ENCODE measurements around the gene LACTBL1. TPM values are rescaled to one million over a fixed set of nuclear protein-coding genes. Genes with fewer than 3 reads are reported as not detected.

The LACTBL1 gene
- total and polyA plus RNA-seq, 2 of the 8 experiments (the other 6 are each of a cell fraction or from before 2014, with no cell fraction given), result not detected

DNA sequence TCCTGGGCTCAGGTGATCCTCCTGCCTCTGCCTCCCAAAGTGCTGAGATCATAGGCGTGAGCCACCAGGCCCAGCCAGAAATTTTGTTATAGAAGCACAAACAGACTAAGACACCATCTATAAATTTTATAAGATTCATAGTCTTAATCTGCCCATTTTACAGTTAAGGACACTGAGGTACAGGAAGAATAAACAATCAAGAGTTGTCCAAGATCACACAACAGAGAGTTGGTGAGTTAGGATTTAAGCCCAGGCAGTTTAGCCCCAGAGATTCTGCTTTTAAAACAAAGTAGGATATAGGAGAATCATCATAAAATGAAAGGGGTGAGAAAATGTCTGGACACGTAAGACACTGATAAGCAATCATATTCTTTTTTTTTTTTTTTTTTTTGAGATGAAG, 36.2 kb upstream of the LACTBL1 start (continued):
- TF ChIP-seq, protein P1, sequence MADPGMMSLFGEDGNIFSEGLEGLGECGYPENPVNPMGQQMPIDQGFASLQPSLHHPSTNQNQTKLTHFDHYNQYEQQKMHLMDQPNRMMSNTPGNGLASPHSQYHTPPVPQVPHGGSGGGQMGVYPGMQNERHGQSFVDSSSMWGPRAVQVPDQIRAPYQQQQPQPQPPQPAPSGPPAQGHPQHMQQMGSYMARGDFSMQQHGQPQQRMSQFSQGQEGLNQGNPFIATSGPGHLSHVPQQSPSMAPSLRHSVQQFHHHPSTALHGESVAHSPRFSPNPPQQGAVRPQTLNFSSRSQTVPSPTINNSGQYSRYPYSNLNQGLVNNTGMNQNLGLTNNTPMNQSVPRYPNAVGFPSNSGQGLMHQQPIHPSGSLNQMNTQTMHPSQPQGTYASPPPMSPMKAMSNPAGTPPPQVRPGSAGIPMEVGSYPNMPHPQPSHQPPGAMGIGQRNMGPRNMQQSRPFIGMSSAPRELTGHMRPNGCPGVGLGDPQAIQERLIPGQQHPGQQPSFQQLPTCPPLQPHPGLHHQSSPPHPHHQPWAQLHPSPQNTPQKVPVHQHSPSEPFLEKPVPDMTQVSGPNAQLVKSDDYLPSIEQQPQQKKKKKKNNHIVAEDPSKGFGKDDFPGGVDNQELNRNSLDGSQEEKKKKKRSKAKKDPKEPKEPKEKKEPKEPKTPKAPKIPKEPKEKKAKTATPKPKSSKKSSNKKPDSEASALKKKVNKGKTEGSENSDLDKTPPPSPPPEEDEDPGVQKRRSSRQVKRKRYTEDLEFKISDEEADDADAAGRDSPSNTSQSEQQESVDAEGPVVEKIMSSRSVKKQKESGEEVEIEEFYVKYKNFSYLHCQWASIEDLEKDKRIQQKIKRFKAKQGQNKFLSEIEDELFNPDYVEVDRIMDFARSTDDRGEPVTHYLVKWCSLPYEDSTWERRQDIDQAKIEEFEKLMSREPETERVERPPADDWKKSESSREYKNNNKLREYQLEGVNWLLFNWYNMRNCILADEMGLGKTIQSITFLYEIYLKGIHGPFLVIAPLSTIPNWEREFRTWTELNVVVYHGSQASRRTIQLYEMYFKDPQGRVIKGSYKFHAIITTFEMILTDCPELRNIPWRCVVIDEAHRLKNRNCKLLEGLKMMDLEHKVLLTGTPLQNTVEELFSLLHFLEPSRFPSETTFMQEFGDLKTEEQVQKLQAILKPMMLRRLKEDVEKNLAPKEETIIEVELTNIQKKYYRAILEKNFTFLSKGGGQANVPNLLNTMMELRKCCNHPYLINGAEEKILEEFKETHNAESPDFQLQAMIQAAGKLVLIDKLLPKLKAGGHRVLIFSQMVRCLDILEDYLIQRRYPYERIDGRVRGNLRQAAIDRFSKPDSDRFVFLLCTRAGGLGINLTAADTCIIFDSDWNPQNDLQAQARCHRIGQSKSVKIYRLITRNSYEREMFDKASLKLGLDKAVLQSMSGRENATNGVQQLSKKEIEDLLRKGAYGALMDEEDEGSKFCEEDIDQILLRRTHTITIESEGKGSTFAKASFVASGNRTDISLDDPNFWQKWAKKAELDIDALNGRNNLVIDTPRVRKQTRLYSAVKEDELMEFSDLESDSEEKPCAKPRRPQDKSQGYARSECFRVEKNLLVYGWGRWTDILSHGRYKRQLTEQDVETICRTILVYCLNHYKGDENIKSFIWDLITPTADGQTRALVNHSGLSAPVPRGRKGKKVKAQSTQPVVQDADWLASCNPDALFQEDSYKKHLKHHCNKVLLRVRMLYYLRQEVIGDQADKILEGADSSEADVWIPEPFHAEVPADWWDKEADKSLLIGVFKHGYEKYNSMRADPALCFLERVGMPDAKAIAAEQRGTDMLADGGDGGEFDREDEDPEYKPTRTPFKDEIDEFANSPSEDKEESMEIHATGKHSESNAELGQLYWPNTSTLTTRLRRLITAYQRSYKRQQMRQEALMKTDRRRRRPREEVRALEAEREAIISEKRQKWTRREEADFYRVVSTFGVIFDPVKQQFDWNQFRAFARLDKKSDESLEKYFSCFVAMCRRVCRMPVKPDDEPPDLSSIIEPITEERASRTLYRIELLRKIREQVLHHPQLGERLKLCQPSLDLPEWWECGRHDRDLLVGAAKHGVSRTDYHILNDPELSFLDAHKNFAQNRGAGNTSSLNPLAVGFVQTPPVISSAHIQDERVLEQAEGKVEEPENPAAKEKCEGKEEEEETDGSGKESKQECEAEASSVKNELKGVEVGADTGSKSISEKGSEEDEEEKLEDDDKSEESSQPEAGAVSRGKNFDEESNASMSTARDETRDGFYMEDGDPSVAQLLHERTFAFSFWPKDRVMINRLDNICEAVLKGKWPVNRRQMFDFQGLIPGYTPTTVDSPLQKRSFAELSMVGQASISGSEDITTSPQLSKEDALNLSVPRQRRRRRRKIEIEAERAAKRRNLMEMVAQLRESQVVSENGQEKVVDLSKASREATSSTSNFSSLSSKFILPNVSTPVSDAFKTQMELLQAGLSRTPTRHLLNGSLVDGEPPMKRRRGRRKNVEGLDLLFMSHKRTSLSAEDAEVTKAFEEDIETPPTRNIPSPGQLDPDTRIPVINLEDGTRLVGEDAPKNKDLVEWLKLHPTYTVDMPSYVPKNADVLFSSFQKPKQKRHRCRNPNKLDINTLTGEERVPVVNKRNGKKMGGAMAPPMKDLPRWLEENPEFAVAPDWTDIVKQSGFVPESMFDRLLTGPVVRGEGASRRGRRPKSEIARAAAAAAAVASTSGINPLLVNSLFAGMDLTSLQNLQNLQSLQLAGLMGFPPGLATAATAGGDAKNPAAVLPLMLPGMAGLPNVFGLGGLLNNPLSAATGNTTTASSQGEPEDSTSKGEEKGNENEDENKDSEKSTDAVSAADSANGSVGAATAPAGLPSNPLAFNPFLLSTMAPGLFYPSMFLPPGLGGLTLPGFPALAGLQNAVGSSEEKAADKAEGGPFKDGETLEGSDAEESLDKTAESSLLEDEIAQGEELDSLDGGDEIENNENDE (IDR thresholded peaks at IDR 0.05; ENCODE audit: insufficient replicate concordance, low read length), result no peak
- TF ChIP-seq CEBPB (IDR thresholded peaks at IDR 0.05; ENCODE audit: low read depth, low read length) (no peak), SIN3A (conservative IDR thresholded peaks at IDR 0.05 in 1 of 2, IDR thresholded peaks at IDR 0.05 in 1 of 2; ENCODE audit: low read depth in 1 of 2, low read length in 2 of 2) (no peak), CHD2 (IDR thresholded peaks at IDR 0.05; ENCODE audit: low read length) (no peak), RAD21 (IDR thresholded peaks at IDR 0.05 in 1 of 2, conservative IDR thresholded peaks at IDR 0.05 in 1 of 2; ENCODE audit: low read depth in 2 of 2, low read length in 2 of 2) (no peak), ASH2L (IDR thresholded peaks at IDR 0.05; ENCODE audit: low read length) (no peak), POLR2A (IDR thresholded peaks at IDR 0.05; ENCODE audit: control extremely low read depth in 1 of 2, low read depth in 2 of 2, low read length in 2 of 2) (no peak), MAFK (IDR thresholded peaks at IDR 0.05; ENCODE audit: low read depth, low read length) (no peak), BRCA1 (IDR thresholded peaks at IDR 0.05; ENCODE audit: low read depth, low read length) (no peak), CREB1 (IDR thresholded peaks at IDR 0.05) (no peak), CHD1 (IDR thresholded peaks at IDR 0.05; ENCODE audit: low read depth, low read length) (no peak), SAP30 (IDR thresholded peaks at IDR 0.05; ENCODE audit: insufficient read depth, insufficient replicate concordance, low read length) (no peak)
- TF ChIP-seq, protein P2, sequence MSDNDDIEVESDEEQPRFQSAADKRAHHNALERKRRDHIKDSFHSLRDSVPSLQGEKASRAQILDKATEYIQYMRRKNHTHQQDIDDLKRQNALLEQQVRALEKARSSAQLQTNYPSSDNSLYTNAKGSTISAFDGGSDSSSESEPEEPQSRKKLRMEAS (IDR thresholded peaks at IDR 0.05), result no peak

Data from H1 (cell line).